ENCODE results near the gene OR10G8.

The OR10G8 gene

DNA sequence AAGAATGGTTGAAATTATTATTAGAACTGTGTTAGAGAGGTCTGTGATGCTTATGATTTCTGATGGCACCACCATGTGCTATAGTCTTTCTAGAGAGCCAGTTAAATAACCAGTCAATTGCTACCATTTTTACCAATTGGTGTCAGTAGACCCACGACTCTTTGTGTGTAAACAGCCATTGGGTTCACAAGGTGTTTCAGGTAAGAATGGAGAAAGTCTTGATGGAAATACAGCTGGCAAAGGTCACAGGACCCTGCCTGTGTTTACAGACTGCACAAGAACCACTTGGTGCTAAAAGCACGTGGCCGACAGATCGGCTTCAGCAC is 45.0 kb downstream of the OR10G8 start:
- TF ChIP-seq, protein P1, sequence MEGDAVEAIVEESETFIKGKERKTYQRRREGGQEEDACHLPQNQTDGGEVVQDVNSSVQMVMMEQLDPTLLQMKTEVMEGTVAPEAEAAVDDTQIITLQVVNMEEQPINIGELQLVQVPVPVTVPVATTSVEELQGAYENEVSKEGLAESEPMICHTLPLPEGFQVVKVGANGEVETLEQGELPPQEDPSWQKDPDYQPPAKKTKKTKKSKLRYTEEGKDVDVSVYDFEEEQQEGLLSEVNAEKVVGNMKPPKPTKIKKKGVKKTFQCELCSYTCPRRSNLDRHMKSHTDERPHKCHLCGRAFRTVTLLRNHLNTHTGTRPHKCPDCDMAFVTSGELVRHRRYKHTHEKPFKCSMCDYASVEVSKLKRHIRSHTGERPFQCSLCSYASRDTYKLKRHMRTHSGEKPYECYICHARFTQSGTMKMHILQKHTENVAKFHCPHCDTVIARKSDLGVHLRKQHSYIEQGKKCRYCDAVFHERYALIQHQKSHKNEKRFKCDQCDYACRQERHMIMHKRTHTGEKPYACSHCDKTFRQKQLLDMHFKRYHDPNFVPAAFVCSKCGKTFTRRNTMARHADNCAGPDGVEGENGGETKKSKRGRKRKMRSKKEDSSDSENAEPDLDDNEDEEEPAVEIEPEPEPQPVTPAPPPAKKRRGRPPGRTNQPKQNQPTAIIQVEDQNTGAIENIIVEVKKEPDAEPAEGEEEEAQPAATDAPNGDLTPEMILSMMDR (IDR thresholded peaks at IDR 0.05): no peak; the same call in 1 of the 2 replicates

DNA sequence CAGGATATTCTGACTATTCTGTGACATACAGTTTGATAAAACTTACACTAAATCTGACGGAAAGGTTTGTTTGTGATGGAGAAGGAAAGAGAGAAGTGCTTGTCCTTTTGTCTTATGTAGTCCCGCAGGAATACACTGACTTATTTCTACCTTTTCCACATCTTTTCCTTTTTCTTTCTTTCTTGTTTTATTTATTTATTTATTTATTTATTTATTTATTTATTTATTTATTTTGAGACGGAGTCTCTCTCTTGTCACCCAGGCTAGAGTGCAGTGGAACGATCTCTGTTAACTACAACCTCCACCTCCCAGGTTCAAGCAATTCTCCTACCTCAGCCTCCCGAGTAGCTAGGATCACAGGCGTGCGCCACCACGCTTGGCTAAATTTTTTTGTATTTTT is 45.5 kb downstream of the OR10G8 start:
- TF ChIP-seq, protein P1 (IDR thresholded peaks at IDR 0.05): no peak

DNA sequence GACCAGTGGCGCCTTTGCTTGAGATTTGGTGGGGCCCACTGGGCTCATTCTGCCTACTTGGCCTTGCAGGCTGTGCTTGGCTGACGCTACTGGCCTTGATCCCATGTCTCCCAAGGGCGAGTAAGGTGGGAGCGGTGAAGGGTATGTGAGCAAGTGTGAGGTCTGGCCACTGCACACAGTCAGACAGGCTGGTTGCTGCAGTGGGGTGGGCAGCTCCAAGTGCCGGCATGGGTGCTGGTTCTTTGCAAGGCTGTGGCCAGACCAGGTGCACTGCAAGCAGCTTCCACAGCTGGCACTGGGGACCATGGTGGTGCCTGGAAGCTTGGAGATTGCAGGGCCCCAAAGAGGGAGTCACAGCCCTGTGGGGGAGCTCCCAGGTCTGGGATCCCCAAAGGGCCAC is 48.0 kb downstream of the OR10G8 start:
- TF ChIP-seq, protein P1 (IDR thresholded peaks at IDR 0.05): no peak

DNA sequence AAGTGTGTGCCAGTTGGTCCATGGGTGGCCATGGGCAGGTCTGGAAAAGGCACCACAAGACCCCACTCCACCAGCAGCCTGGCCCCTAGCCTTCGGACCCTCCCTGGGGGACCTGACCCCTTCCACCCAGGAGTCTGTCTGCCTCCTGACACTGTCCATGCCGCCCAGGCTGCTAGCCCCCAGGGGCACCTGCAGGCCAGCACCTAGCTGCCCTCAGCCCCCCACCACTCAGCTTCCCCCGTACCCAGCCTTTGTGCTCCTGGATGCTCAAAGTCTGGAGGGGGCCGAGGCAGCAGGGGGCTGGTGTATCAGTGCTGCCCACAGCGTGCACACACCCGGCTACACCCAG is 48.9 kb downstream of the OR10G8 start:
- TF ChIP-seq, protein P1 (IDR thresholded peaks at IDR 0.05): no peak

DNA sequence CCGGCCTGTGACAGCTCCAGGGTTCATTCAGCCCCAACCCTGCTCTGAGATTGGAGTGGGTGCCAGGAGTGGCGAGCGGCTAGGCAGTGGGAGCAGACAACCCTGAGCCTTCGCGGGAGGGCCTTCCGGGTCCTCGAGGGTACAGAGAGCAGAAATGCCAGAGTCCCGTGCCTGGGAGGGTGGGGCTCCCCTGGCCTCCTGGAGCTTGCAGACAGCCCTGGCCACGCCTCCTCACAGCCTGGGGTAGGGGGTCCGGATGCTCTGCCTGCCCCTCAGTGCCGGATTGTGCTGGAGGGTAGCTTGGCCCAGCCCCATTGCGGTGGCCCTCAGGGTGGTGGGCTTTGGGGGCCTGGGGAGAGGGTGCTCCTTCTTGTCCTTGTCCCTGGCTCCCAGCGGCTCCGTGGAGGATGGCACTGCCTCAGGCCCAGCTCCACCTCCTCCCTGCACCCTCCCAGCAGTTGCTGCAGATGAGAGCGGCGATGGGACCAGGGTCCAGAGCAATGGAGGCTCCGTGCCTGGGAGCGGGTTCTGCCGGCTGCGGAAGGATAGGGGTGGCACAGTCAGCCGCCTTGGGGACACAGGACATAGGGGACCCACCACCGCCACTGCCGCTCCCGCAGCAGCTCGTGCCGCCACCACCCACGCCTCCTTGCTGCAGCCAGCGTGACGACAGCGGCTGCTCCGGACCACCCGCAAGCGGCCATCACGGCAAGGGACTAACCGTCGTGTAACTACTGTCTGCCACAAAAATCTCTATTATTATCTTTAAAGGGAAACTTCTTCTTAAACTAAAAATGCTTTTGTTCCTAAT is 49.4 kb downstream of the OR10G8 start:
- TF ChIP-seq, protein P1 (IDR thresholded peaks at IDR 0.05): no peak

DNA sequence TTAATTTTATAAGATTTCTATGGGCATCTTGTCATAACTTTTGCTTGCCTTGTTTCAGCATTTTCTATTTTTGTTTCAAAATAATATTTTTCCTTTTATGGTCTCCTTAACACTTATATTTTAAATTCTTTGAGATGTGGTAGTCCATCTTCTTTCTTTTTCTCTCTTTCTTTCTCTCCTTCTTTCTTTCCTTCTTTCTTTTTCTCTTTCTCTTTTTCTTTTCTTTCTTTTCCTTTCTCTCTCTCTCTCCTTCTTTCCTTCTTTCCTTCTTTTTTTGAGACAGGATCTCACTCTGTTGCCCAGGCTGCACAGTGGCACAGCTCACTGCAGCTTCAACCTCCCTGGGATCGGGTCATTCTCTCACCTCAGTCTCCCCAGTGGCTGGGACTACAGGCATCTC is 50.7 kb downstream of the OR10G8 start:
- TF ChIP-seq, protein P1 (IDR thresholded peaks at IDR 0.05): no peak

DNA sequence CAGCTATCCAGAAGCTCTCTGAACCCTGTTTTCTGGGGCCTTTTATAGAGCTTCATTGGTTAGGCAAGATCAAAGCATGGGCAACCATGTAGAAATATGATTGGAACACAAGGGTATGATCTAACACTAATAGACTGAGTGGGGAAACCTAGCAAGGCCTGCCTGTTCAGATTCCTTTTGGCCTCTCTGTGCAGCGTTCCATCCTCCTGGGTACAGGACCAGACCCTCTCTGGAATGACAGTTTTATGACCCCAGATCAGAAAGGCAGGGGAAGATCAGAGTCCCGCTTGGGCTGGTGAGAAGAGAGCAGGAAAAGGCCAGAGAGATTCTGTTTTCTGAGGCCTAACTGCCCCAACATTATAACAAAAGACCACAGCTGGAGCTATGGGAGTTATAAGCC is 52.0 kb downstream of the OR10G8 start:
- TF ChIP-seq, protein P1 (IDR thresholded peaks at IDR 0.05): no peak
